Sigmoid colon (tissue), 7 donors: Measurements from ENCODE around the gene MUC5AC. TPM values are rescaled to one million over a fixed set of nuclear protein-coding genes. Genes with fewer than 3 reads are reported as not detected.

Source experiments
- DNase-seq: peaks from one replicate; pipeline ENCODE4 v3.0.0-alpha.2; 2019
- H3K27ac ChIP-seq, 4 donors: fragments of 200-600 bp; sonication (generic); one replicate each; pipeline ENCODE4 v1.5.1; 2016 to 2019; ENCODE audit warnings: mild to moderate bottlenecking in 1 of 4
- H3K27me3 ChIP-seq, 3 donors: fragments of 200-600 bp; sonication (generic); one replicate each; pipeline ENCODE4 v1.5.1; 2019; ENCODE audit warnings: mild to moderate bottlenecking in 1 of 3
- H3K36me3 ChIP-seq, 4 donors: fragments of 200-600 bp; sonication (generic); one replicate each; pipeline ENCODE4 v1.5.1; 2016 to 2019
- H3K4me1 ChIP-seq, 4 donors: fragments of 200-600 bp; sonication (generic); one replicate each; pipeline ENCODE4 v1.5.1; 2017 to 2019
- H3K4me3 ChIP-seq, 4 donors: fragments of 200-600 bp; sonication (generic); one replicate each; pipeline ENCODE4 v1.5.1; 2017 to 2019; ENCODE audit warnings: mild to moderate bottlenecking in 2 of 4, moderate library complexity in 1 of 4
- H3K9me3 ChIP-seq, 4 donors: fragments of 200-600 bp in 3 of 4; sonication (generic) in 3 of 4; one replicate each; pipeline versions ENCODE4 v1.5.1 to v1.6.1; 2013 to 2019
- CTCF ChIP-seq, 4 experiments: fragments of 450-650 bp in 3 of 4; fragments of 200-600 bp in 1 of 4; IDR thresholded peaks; one replicate each; pipeline ENCODE4 v1.5.1; 2016 to 2019; ENCODE audit warnings: antibody characterized with exemption in 4 of 4, mild to moderate bottlenecking in 3 of 4, moderate library complexity in 2 of 4
- EP300 ChIP-seq, 4 donors: sonication (generic); formaldehyde crosslinking; IDR thresholded peaks; one replicate each; pipeline ENCODE4 v1.6.1; 2017; ENCODE audit warnings: antibody characterized with exemption in 4 of 4
- POLR2A ChIP-seq, 2 donors: fragments of 450-650 bp; IDR thresholded peaks; one replicate each; pipeline ENCODE4 v1.6.1; 2016; ENCODE audit warnings: antibody characterized with exemption in 2 of 2, mild to moderate bottlenecking in 2 of 2, moderate library complexity in 2 of 2
- POLR2AphosphoS5 ChIP-seq, 4 donors: sonication (generic); formaldehyde crosslinking; IDR thresholded peaks; one replicate each; pipeline ENCODE4 v1.6.1; 2017; ENCODE audit warnings: antibody characterized with exemption in 4 of 4
- WGBS, 2 donors: extraction: QIAGEN DNeasy Blood & Tissue Kit; methylation state at CpG; one replicate each; pipeline ENCODE4 v1.1.7; 2013; 5-methylcytosine and 5-hydroxymethylcytosine counted together
- intact Hi-C: fragments of 100-400 bp; cut with DNase I; formaldehyde crosslinking; loops from one replicate; pipeline ENCODE4 v1.15.1; 2023
- polyA plus RNA-seq, 3 donors: library from polyadenylated mRNA; stranded (reverse); fragments of 200-250 nt; gene quantifications; one replicate each; pipeline ENCODE4 v1.2.3, GENCODE V29; 2013
- total RNA-seq, 4 donors: library from RNA; depleted of rRNA; stranded (reverse); fragments of >200 nt; gene quantifications; one replicate each; pipeline ENCODE4 v1.1.0, GENCODE V29; 2016
- donor health status: healthy with polysubstance abuse.
- donor health status: Bipolar disorder and iron deficiency.
- donor health status: healthy.

MUC5AC gene
- total and polyA plus RNA-seq, 7 donors = under 0.01 to 0.09 (median under 0.01) TPM; not detected in 4

GRCh38 chr11:1140642-1141490 is 16.9 kb upstream of the MUC5AC start:
- WGBS, 2 donors = 83% methylated on average over 18 of the region's 18 CpGs
- peak; percentile 48 for DNase-seq
- Histone ChIP-seq H3K4me3 (no peak overlapping the region), H3K36me3 (no peaks in the 10 kb centered on the region), H3K27me3 (peaks cover 0 to 17% (median 0%) of the 10 kb centered on the region in 3 donors), H3K27ac (no peak overlapping the region), H3K4me1 (no peaks in the 10 kb centered on the region), H3K9me3 (peaks cover 0 to 12% (median 4%) of the 10 kb centered on the region in 4 donors)
- intact Hi-C loops = no loop called here
- no peak for TF ChIP-seq CTCF (IDR thresholded peaks at IDR 0.05)
- no peak for TF ChIP-seq POLR2AphosphoS5 (IDR thresholded peaks at IDR 0.05)
- TF ChIP-seq EP300 (IDR thresholded peaks at IDR 0.05) = no peak
- no peak for TF ChIP-seq POLR2A (IDR thresholded peaks at IDR 0.05)

- no peak for TF ChIP-seq EP300 (IDR thresholded peaks at IDR 0.05)
- TF ChIP-seq POLR2A (IDR thresholded peaks at IDR 0.05) = no peak
- no peak for TF ChIP-seq CTCF (IDR thresholded peaks at IDR 0.05)
- TF ChIP-seq POLR2AphosphoS5 (IDR thresholded peaks at IDR 0.05) = no peak
Measured at GRCh38 chr11:1146365-1146764, 11.4 kb upstream of the MUC5AC start.

GRCh38 chr11:1147792-1148191 is 10.0 kb upstream of the MUC5AC start:
- intact Hi-C loops = no loop called here
- WGBS, 2 donors = 94 to 96% methylated on average over 6 of the region's 6 CpGs
- no peak for TF ChIP-seq POLR2A (IDR thresholded peaks at IDR 0.05)
- no peak for TF ChIP-seq EP300 (IDR thresholded peaks at IDR 0.05)
- no peak for TF ChIP-seq CTCF (IDR thresholded peaks at IDR 0.05)
- TF ChIP-seq POLR2AphosphoS5 (IDR thresholded peaks at IDR 0.05) = no peak
- Histone ChIP-seq H3K4me1 (no peaks in the 10 kb centered on the region), H3K27ac (no peak overlapping the region), H3K4me3 (no peak overlapping the region), H3K27me3 (peaks cover 0 to 14% (median 0%) of the 10 kb centered on the region in 3 donors), H3K9me3 (peaks cover 0 to 9% (median 4%) of the 10 kb centered on the region in 4 donors), H3K36me3 (no peaks in the 10 kb centered on the region)
- no peak for DNase-seq

More at GRCh38 chr11:1146365-1146764, 11.4 kb upstream of the MUC5AC start:
- H3K27ac ChIP-seq = no peak overlapping the region
- WGBS, 2 donors = 94 to 95% methylated on average over 21 of the region's 21 CpGs
- no peak overlapping the region for H3K4me3 ChIP-seq
- H3K9me3 ChIP-seq = peaks cover 0 to 12% (median 4%) of the 10 kb centered on the region in 4 donors
- H3K27me3 ChIP-seq = peaks cover 0 to 6% (median 0%) of the 10 kb centered on the region in 3 donors
- peak; percentile 47 for DNase-seq
- no peaks in the 10 kb centered on the region for H3K4me1 ChIP-seq
- no peaks in the 10 kb centered on the region for H3K36me3 ChIP-seq
- intact Hi-C loops = no loop called here

GRCh38 chr11:1148752-1149180 is 9.0 kb upstream of the MUC5AC start:
- DNase-seq = peak; percentile 43
- no peak overlapping the region for H3K4me3 ChIP-seq
- intact Hi-C loops = no loop called here
- no peak overlapping the region for H3K27ac ChIP-seq
- TF ChIP-seq POLR2AphosphoS5 (IDR thresholded peaks at IDR 0.05) (no peak), CTCF (IDR thresholded peaks at IDR 0.05) (no peak), POLR2A (IDR thresholded peaks at IDR 0.05) (no peak), EP300 (IDR thresholded peaks at IDR 0.05) (no peak)
- H3K27me3 ChIP-seq = peaks cover 0 to 18% (median 0%) of the 10 kb centered on the region in 3 donors
- H3K4me1 ChIP-seq = no peaks in the 10 kb centered on the region
- 24 to 75% methylated on average over 8 of the region's 8 CpGs for WGBS, 2 donors
- H3K36me3 ChIP-seq = no peaks in the 10 kb centered on the region
- H3K9me3 ChIP-seq = peaks cover 0 to 6% (median under 1%) of the 10 kb centered on the region in 4 donors
